ENCODE results near the gene ADGRB2. TPM values are rescaled to one million over a fixed set of nuclear protein-coding genes. Genes with fewer than 3 reads are reported as not detected.

Gene ADGRB2
- total and polyA plus RNA-seq, 12 donors: 0.91 to 17.9 (median 8.6) TPM

DNA sequence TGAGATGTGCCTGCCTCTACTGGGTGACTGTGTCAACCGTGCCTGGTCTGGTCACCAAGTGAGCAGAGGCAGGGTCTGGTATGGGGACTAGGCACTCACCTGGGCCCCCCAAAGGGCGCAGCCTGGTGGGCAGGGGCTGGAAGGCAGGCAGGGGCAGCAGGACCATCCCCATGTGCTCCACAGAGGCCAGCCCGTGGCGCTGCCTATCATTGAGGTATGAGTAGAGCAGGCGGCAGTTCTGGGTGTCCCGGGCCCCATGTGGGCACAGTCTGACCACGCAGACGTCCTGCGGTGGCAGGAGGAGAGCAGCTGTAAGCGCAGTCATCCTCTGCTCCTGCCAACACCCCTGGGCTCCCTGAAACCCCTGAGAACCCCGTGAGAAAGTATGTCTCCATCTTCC lies 28.0 kb upstream of the ADGRB2 start:
- TF ChIP-seq, protein P1, sequence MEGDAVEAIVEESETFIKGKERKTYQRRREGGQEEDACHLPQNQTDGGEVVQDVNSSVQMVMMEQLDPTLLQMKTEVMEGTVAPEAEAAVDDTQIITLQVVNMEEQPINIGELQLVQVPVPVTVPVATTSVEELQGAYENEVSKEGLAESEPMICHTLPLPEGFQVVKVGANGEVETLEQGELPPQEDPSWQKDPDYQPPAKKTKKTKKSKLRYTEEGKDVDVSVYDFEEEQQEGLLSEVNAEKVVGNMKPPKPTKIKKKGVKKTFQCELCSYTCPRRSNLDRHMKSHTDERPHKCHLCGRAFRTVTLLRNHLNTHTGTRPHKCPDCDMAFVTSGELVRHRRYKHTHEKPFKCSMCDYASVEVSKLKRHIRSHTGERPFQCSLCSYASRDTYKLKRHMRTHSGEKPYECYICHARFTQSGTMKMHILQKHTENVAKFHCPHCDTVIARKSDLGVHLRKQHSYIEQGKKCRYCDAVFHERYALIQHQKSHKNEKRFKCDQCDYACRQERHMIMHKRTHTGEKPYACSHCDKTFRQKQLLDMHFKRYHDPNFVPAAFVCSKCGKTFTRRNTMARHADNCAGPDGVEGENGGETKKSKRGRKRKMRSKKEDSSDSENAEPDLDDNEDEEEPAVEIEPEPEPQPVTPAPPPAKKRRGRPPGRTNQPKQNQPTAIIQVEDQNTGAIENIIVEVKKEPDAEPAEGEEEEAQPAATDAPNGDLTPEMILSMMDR (IDR thresholded peaks at IDR 0.05): no peak
- H3K27me3 ChIP-seq: peaks cover 0 to 19% (median 13%) of the 10 kb centered on the region in 7 donors
- no peak for ATAC-seq
- no peak overlapping the region for H3K4me3 ChIP-seq
- H3K27ac ChIP-seq: no peak overlapping the region
- no peaks in the 10 kb centered on the region for H3K9me3 ChIP-seq
- H3K36me3 ChIP-seq: no peaks in the 10 kb centered on the region
- no peak for DNase-seq
- intact Hi-C loops (cut with DNase I): loop anchor here in 6 of 10 donors (5.0 to 10.0 kb wide), 4 partner anchors 173 to 230 kb away; partner anchors contain the start of gene TINAGL1 (in 1 of the 6)
- 89 to 90% methylated on average over 11 of the region's 11 CpGs for WGBS, 2 donors
- H3K4me1 ChIP-seq: peaks cover 0 to 18% (median 8%) of the 10 kb centered on the region in 9 donors

DNA sequence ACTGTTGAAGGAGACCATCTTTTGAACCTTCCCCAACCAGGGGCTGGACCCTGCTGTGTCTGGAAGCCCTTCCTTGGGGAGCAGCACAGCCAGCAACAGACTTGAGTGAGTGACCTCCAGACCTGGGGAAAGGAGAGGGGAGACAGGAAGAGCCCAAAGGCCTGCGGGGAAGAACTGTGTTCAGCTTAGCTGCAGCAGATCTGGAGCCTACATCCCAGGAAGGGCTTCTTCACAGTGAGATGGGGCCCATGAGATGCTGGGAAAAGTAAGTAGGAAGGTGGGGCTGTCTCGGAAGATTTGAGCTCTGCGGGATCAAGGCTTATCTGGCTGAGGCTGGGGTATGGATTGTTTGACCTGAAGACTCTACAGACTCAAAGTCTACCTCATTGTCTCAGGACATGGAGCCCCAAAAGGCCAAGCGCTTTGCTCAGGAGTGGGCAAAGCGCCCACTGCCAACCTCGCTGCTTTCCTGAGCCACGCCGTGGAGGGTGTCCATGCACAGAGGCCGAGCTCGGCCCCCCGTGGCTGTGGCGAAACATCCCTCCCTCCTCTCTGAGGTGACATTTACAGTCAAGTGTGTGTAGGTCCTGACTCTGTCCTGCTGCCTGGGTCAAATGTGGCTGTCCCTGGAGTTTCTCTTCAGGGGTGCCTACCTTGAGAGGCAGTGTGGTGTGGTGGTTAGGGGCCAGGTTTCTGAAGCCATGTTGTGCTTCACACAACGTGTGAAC lies 27.2 kb upstream of the ADGRB2 start:
- H3K4me3 ChIP-seq: no peak overlapping the region
- no peak for DNase-seq

DNA sequence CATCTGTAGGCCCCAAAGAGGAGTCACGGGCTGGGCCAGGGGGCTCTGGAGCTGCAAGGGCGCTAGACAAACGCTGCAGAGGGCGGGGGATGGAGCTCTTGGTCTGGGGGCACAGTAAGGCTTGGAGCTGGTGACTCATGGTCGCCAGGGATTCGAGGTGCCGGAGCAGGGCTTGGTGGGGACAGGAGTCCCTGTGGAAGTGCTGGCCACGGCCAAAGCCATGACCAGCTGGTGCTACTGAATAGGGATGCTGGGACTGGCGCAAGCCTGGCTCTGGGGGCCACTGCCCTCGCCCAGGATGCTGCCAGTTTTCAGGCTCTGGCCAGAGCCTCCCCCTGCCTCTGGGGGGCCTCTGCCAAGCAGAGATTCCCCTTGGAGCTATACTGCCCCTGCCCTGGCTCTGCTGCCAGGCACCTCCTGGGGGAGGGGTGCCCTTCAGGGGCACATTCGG lies 26.5 kb upstream of the ADGRB2 start:
- ATAC-seq (no peak), DNase-seq (no peak)
- WGBS, 2 donors: 88 to 89% methylated on average over 11 of the region's 11 CpGs
- no peak overlapping the region for H3K4me3 ChIP-seq
- peaks cover 0 to 9% (median 0%) of the 10 kb centered on the region in 7 donors for H3K27me3 ChIP-seq
- no peaks in the 10 kb centered on the region for H3K9me3 ChIP-seq
- H3K4me1 ChIP-seq: peaks cover 0 to 18% (median 8%) of the 10 kb centered on the region in 9 donors
- intact Hi-C loops (cut with DNase I): loop anchor here in 6 of 10 donors (5.0 to 10.0 kb wide), 4 partner anchors 174 to 228 kb away; partner anchors contain the start of gene TINAGL1 (in 1 of the 6)
- no peaks in the 10 kb centered on the region for H3K36me3 ChIP-seq
- no peak overlapping the region for H3K27ac ChIP-seq
- TF ChIP-seq, protein P1 (IDR thresholded peaks at IDR 0.05): no peak

More for the DNA sequence above, 27.2 kb upstream of the ADGRB2 start:
- TF ChIP-seq, protein P1 (IDR thresholded peaks at IDR 0.05): no peak
- WGBS, 2 donors: 87 to 88% methylated on average over 13 of the region's 13 CpGs
- Histone ChIP-seq H3K27ac (no peak overlapping the region), H3K4me1 (peaks cover 0 to 18% (median 8%) of the 10 kb centered on the region in 9 donors), H3K36me3 (no peaks in the 10 kb centered on the region), H3K9me3 (no peaks in the 10 kb centered on the region), H3K27me3 (peaks cover 0 to 11% (median 5%) of the 10 kb centered on the region in 7 donors)
- intact Hi-C loops (cut with DNase I): loop anchor here in 6 of 10 donors (5.0 to 10.0 kb wide), 4 partner anchors 174 to 229 kb away; partner anchors contain the start of gene TINAGL1 (in 1 of the 6)
- no peak for ATAC-seq

DNA sequence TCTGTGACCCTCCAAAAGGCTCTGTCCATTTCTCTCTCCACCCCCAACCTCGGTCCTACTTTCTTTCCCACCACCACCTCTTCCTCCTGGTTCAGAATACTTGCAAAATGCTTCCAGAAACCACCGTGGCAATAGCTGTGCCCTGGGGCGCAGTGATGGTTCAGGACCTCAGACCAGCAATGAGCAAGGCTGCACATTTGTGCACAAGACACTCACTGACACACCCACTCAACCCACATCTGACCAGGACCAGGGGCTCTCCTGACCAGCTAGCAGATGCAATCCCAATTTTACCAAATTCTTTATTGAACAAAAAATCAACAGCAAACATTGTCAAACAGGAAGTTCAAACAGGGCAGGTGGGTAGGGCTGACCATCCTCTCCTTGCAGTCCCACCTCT lies 26.0 kb upstream of the ADGRB2 start:
- Histone ChIP-seq H3K4me3 (no peak overlapping the region), H3K36me3 (no peaks in the 10 kb centered on the region), H3K9me3 (no peaks in the 10 kb centered on the region), H3K27ac (no peak overlapping the region), H3K4me1 (peaks cover 0 to 18% (median 8%) of the 10 kb centered on the region in 9 donors), H3K27me3 (peaks cover 0 to 9% (median 0%) of the 10 kb centered on the region in 7 donors)
- no peak for ATAC-seq
- TF ChIP-seq, protein P1 (IDR thresholded peaks at IDR 0.05): no peak
- 78 to 82% methylated on average over 3 of the region's 3 CpGs for whole genome bisulfite sequencing, 2 donors
- intact Hi-C loops (cut with DNase I): loop anchor here in 6 of 10 donors (5.0 to 10.0 kb wide), 4 partner anchors 175 to 228 kb away; partner anchors contain the start of gene TINAGL1 (in 1 of the 6)
- no peak for DNase-seq

All from heart right ventricle (tissue), 16 donors.